Retina (tissue), 1 donor: Measurements from ENCODE around the gene MED13L.
"Not testable (repeated sequence)": the region's sequence is repeated elsewhere in the genome, so short reads cannot be mapped to it uniquely, and the experiment has no call there.

Source experiments
- DNase-seq: peaks from one replicate; pipeline ENCODE4 v3.0.0-alpha.2; 2016

The MED13L gene

GRCh38 chr12:116145451-116145850 lies 132.0 kb downstream of the MED13L start:
- DNase-seq, result no peak

GRCh38 chr12:116144384-116144783 lies 133.1 kb downstream of the MED13L start:
- no peak for DNase-seq

- DNase-seq, result no peak
Observed at GRCh38 chr12:116143909-116144308, 133.6 kb downstream of the MED13L start.

- no peak for DNase-seq
Observed at GRCh38 chr12:116142936-116143898, 134.3 kb downstream of the MED13L start.

- no peak for DNase-seq
Observed at GRCh38 chr12:116141833-116142162, 135.7 kb downstream of the MED13L start.

GRCh38 chr12:116141110-116141832 lies 136.2 kb downstream of the MED13L start:
- no peak for DNase-seq

- DNase-seq, result no peak
Observed at GRCh38 chr12:116140529-116140928, 137.0 kb downstream of the MED13L start.

GRCh38 chr12:116138781-116139180 lies 138.7 kb downstream of the MED13L start:
- no peak for DNase-seq

GRCh38 chr12:116138364-116138763 lies 139.1 kb downstream of the MED13L start:
- DNase-seq, result peak; percentile 38

- DNase-seq, result no peak
Observed at GRCh38 chr12:116137318-116137717, 140.2 kb downstream of the MED13L start.

GRCh38 chr12:116136340-116136739 lies 141.2 kb downstream of the MED13L start:
- DNase-seq, result no peak

GRCh38 chr12:116135209-116135930 lies 142.1 kb downstream of the MED13L start:
- no peak for DNase-seq

- no peak for DNase-seq
Observed at GRCh38 chr12:116133636-116134214, 143.8 kb downstream of the MED13L start.

GRCh38 chr12:116133149-116133548 lies 144.3 kb downstream of the MED13L start:
- no peak for DNase-seq

GRCh38 chr12:116131987-116132386 lies 145.5 kb downstream of the MED13L start:
- not testable (repeated sequence) for DNase-seq

- DNase-seq, result no peak
Observed at GRCh38 chr12:116131176-116131575, 146.3 kb downstream of the MED13L start.

GRCh38 chr12:116130431-116130830 lies 147.1 kb downstream of the MED13L start:
- no peak for DNase-seq

GRCh38 chr12:116128779-116129178 lies 148.7 kb downstream of the MED13L start:
- DNase-seq, result no peak

- DNase-seq, result no peak
Observed at GRCh38 chr12:116127859-116128258, 149.6 kb downstream of the MED13L start.

- DNase-seq, result no peak
Observed at GRCh38 chr12:116126610-116127009, 150.9 kb downstream of the MED13L start.

- no peak for DNase-seq
Observed at GRCh38 chr12:116125956-116126566, 151.4 kb downstream of the MED13L start.

- DNase-seq, result no peak
Observed at GRCh38 chr12:116125084-116125483, 152.4 kb downstream of the MED13L start.
